ENCODE measurements around the gene A3GALT2.

Gene A3GALT2

DNA sequence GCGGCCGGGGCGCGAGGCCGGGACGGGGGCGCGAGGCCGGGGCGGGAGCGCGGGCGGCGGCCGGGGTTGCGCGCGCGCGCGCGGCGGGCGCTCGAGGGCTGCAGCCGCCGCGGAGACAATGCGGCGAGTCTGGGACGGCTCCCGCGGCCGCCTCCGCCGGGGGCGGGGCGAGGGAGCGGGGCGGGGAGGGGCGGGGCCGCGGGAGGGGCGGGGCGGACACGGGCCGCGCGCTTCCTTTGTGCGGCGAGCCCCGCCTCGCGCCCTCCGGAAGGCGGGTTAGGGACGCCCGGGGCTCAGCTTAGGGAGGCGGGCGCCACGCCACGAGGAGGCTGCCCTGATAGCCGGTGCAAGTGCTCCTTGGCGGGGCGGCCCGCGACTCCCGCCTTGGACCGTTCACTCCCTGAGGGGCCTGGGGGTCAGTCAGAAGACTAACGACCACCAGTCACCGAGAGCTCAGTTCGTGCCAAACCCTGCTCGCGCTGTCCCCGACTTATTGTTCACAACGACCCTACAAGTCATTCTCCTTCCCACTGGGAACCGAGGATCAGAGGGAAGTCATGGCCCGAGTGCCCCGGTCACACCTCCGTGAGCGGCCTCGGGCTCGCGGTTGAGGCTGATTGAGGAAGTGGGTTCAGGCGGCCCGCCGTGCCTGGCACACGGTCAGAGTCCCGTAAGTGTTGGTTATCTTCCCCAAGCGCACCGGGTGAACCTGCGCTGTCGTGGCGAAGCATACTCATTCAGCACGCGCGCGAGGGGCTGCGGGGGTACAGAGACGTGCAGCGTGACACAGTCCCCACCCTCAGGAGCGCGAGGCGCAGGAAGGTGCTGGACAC, 29.1 kb upstream of the A3GALT2 start:
- DNase-seq, result peak; percentile 87 to 90 (median 90)

DNA sequence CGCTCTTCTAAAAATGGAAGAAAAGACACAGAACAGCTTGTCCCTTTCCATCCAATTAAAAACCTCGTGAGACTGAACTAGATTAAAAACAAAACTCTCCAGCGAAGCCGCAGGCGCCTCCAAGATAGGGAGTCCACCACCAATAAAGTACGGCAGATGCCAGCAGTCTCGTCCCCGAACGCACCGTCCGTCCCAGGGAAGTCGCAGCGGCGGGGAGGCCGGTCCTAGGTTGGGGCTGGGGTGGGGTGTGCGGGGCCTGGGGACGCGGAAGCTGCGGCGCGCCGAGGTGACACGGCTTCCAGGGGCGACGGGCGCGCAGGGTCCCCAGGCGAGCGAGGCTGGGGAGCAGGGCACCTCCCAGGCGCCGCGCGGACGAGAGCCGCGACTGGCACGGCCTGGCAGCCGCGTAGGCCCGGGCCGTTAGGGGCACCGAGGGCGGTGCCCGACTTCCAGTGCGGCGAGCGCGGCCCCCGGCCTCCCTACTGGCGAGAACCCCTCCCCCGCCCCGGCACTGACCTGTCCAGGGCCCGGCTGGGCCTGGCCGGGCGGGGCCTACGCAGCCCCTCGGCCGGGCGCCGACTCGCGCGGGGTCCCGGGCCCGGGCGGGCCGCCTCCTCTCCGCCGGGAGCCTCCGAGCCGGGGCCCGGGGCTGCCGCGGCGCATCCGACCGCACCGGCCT, 28.3 kb upstream of the A3GALT2 start:
- DNase-seq, result peak in 2 of 3 experiments; percentile 69 to 73

DNA sequence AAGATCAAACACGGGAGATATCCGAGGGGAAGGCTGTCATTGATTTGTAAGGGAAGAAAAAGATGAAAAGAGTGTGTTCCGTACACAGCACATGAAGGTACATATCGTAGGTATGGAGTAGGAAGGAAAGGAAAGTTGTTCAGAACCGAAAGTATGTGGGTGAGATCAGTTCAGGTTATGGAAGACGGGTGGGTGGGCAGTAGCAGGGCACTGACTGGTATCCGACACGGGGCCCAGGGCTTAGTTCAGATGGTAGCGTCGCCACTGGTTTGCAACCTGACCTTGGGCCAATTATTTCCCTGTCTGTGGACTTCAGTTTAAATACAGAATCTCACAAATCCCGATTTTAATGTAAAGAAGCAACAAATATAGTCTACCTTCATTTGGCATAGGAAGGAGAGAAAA, 27.8 kb upstream of the A3GALT2 start:
- DNase-seq, result peak in 1 of 3 experiments; percentile 19

DNA sequence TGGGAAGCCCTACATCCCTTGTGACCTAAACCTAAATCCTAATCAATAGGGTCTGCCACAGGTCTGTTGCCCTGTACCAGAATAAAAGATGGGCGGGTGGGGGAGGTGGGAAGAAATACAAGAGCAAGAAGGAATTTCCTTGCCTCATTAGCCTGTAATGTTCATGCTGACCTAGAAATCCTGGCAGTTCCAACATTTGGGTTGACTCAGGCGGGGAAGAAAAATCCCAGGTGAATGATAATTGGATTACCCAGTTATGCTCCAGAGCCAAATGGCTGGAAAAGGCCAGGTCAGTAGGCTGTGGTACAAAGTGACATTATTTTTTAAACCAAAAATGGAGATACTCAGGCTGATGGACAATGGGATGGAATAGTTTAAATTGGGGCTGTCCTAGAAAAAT, 27.3 kb upstream of the A3GALT2 start:
- DNase-seq, result no peak

DNA sequence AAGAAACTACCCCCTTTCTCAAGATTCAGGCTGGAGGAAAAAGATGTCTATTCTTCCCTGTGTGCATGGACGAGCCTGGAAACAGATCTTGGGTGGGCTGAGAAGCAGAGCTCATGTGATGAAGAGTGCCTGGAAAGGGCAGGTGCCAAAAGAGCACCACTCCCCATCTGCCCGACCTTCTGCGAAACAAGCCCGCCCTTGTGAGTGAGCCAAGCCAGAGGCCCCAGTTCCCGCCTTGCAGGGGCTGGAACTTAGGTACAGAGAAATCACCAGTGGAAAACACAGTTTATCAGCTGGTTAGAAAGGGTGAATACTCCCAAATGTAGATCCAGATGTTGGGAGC, 26.7 kb upstream of the A3GALT2 start:
- DNase-seq, result peak in 1 of 3 experiments; percentile 28

DNA sequence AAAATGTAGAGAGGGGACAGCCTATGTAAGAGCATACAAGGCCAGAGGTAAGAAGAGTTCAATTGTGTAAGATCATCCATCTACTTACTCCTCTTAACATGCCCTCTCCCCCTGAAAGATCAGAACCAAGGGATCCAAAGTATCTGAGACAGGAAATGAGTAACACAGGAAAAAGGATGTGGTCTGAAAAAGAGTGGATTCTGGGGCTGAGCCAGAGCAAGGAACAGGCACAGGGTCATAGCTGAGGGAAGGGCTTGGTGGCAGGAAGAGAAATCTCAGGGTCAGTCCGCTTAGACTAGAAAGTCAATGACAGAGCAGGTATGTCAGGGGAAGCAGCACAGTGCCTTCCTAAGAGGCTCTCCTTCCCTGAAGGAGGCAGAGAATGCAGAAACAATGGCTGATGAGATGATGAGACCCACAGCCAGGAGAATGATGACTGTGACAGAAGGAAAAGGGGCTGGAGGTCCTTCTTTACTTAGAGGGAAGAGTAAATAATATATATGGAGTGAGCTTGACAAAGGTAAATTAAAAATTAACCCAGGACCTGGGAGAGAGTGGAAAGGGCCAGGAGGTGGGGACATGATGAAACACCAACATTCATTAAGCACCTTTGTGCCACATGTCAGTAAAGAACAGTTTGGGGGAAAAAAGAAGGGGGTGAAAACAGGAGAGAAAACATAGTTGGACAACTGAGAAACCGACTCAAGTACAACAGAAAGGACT, 26.2 kb upstream of the A3GALT2 start:
- peak in 2 of 3 experiments; percentile 22 to 28 for DNase-seq

DNA sequence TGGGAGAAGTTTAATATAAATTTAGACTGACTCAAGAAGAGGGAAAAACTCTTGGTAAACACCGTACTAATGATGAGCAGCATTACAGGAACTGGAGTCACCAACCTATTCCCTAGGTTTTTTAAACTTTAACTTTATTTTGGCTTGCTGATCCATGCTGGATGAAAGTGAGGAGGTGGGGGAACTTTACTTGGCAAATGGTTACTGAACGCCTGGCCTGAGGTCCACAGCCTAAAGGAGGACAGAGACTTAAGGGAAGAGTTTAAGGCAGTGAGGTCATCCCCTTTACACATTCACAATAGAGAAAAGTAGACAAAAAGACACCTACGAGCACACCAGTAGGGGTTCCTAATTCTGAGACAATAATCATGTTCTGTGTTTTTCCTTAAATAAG, 25.6 kb upstream of the A3GALT2 start:
- DNase-seq, result no peak

DNA sequence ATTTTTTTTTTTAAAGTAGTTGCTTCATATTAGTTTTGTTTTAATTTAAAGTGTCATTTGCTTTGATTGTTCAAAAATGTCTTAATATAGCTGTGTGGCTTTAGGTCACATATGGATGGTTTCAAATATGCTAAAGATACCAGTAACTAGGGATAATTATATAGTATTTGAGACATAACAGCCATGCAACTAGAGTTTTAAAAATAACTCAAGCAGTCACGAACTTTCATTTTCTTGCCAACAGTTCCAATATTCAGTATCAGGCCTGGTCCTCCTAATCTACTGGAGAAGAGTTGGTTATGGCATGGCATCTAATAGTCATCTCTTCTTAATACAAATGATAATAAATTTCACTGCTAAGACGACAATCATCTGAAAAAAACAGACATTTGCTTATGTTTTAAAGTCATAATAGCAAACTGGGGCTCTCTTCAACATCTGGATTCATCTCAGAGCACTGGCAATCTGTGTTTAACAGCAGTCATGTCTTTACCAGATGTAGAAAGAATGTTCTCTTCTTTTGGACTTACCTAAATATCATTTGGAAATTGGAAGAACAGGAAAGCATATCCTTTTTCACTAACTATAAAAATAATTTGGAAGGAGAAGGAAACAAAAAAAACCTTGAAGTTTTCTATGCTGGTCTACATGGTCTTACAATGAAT, 24.1 kb upstream of the A3GALT2 start:
- DNase-seq, result no peak

DNA sequence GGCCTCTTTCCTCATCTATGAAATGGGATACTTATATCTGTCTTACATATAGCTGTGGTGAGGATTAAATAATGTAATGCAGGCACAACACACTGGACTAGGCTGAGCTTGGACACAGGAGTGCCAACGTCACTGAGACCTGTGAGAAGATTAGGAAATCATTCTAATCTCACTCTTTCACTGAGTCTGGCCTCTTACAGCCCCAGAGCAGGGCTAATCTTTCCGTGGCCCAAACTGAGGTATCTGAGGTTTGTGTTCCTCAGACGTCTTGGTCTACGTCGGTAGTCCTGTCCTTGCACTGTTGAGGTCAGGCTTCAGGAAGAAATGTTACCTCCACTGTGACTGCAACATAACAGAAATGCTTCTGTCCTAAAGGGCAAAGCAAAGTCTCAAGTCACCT, 22.6 kb upstream of the A3GALT2 start:
- no peak for DNase-seq

DNA sequence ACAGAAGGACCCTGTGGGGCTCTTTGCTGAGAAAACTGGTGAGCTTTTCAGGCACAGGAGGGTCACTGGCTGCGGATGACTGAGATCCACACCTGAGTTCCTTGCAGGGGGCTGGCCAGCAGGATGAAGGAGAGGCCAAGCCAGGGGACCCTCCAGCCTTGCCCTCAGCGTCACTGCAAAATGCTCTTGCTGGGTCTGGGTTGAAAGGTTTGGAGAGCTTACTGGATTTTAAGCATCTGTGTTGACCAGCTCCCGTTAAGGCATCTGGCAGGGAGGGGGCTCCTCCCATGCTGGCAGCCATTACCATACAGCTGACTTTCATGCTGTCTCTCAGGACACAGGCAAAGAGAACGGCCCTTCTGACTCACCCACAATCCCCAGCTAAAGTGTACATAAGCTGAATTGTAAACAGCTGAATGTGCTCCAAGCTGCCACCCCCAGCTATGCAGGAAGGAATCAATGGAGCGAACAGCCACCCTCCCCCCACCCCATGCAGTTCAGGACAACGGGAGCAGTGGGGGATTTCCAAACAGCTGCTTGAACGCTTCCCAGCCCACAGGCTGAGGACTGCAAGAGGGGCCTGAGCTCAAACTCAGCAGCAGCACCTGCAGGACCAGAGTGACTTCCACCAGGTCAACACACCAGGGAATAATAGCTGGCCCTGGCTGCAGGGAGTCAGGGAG, 21.3 kb upstream of the A3GALT2 start:
- DNase-seq, result peak; percentile 90 to 99 (median 93)

DNA sequence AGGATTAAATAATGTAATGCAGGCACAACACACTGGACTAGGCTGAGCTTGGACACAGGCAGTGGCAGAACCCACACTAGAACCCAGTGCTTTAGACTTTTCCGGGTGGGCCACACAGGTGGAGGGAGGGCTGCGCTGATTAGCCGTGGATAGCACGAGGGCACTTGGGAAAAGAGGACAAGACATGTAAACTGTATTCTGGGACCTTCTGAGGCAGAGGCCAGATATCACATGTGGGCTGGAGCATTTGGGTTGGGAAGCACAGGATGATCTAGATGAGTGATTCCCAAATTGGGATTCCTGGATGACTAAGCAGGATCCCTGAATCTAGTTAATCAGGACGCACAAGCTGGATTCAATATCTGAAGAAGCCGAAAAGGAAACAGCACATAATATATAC, 20.3 kb upstream of the A3GALT2 start:
- no peak for DNase-seq

DNA sequence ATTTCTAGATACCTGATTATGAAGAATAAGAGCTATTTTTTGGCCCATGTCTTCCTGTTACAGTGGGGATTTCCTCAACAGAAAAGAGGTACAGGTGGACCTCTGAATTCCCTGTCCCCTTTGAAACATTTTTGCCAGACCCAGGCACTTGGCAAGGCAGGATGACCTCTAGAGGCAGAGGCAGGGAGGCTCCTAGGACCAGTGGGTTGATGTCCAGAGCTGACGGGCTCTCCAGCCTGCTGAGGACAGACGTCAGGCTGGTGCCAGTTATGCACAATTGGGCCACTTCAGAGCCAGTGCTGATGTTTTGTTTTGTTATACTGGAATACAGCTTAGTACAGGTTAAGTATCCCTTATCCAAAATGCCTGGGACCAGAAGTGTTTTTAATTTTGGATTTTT, 18.5 kb upstream of the A3GALT2 start:
- DNase-seq, result no peak

DNA sequence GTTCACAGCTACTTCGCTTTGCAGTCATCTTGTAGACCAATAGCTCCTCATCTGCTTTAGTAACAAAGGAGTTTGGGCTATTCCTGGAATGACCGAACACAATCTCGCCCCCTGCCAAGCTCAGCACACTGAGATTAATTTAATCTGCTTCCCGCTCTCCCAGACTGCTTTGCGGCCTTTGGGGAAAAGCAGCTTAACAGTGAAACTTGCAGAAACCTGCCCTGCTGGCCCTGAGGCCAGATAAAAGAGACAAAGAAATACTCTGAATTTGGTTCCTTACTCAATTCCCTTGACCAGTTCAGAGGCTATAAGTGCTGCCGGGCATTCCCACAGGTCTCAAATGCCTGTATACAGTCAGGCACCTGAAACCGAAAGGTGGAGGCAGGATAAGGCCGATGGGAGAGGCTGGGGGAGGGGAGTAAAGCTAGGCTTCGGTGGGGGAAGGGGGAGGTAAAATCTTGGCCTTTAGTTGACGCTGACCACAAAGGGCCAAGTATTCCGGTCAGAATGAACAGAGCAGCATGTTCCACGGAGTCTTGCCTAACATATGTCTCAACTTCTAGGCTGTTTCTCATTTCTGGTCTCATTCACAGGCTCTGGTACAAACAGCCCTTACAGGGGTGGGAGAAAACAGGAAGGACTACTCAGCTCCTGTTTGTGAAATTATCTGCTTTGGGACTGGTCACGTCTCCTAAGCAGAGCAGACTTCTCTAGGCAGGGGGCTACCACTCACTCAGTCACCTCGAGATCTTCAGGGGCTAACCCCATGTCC, 17.7 kb upstream of the A3GALT2 start:
- peak in 2 of 3 experiments; percentile 31 to 49 for DNase-seq

DNA sequence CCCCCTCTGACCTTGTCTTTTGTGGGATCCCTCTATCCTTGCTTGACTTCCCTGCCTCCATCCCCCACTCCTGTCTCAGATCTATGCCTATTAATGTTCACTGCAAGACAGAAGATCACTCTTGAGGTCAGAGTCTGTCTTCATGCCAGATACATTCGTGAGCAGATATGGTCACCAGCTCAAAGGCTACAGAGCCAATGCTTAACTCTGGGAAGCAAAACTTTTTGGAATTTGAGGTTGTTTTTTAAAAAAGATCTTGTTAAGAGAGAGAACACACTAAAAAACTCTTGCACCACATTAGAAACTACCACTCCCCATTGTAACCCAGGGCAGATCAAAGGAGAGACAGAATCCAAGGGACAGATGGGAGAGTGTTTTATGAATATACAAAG, 17.1 kb upstream of the A3GALT2 start:
- DNase-seq, result no peak

DNA sequence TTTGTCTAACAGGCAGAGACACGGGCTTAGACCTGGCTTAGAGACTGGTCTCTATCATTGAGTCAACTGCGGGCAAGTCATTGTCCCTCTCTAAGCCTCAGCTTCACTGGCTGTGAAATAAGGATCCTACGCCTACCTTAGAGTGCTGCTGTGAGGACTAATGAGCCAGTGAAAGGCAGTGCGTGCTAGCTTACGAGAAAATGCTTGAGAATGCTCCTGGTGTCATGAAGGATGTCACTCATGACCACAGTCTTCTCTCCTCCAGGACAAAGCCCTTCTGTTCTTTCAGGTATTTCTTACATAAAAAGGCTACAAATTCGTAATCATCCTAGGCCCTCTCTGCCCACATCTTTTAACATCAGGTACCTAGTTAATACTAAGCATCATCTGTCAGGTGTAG, 16.5 kb upstream of the A3GALT2 start:
- no peak for DNase-seq

DNA sequence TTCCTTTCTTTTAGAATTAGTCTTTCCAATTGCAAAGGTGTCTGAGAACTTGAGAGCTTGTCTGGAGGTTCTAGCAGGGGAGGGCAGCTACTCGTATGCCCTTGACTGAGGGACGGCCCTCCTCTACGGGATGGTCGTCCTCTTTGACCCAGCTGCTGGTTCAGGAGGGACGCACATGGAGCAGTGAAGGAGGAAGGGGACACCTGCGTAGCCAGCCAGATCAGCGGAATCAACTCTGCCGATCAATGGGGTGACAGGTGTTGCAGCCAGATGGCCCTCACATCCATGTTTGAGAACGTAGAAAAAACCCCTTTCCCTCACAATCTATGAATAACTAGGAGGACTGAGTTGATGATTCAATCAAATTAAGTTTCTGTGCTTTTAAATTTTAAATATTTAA, 15.7 kb upstream of the A3GALT2 start:
- DNase-seq, result peak in 2 of 3 experiments; percentile 10 to 58

DNA sequence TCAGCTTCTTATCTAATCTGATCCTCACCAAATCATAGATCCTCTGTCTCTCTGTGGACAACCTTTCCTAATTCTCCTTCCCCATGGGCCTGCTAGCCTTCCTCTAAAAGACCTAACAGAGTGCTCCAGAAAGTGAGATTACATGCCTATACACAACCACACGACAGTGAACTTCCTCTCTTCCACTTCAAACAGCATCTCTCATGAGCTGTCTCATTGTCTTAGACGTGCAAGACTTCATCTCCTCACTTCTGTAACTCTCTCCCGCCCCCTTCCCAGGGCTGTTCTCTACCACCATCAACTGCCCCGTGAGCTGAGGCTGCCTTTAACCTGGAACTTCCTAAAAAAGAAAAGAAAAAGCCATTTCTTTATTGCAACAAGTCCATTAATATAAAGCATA, 14.1 kb upstream of the A3GALT2 start:
- no peak for DNase-seq

DNA sequence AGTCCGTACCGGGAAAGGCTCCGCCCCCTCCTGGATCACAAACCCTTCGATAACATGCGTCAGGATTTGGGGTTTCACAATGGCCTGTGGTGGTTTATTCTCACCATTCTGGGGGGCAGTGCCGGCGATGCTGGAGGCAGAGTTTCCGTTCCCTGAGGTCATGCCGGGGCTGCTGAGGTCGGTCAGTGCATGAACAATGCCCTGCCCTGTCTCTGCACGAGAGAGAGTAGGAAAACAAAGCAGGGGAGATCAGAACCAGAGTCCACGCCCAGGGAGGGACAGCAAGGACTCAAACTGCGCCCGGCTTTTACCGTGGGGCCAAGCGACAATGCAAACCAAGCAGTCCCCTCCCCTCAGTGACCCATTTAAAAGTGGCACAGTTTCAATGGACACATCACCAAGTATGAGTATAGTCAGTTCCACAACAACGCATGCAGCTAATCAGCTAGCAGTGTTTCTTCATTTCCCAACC, 13.2 kb upstream of the A3GALT2 start:
- no peak for DNase-seq

DNA sequence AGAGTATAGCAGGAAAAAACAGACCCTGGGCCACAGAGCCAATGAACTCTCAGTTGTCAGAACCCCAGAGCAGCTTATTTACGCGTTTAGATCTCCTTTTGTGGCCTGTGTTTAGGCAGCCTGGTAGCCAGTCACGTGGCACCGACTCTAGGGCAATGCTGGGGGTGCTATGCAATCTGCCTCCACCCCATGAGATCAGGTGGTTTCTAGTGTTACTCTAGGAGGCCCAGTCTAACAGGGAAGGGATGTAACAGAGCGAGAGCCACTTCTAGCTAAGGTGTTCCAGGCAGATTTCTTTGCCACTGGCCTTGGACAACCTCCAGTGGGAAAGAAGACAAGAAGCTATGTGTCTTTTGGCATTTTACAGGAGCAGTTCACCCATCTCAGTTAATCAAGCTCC, 12.0 kb upstream of the A3GALT2 start:
- DNase-seq, result no peak

DNA sequence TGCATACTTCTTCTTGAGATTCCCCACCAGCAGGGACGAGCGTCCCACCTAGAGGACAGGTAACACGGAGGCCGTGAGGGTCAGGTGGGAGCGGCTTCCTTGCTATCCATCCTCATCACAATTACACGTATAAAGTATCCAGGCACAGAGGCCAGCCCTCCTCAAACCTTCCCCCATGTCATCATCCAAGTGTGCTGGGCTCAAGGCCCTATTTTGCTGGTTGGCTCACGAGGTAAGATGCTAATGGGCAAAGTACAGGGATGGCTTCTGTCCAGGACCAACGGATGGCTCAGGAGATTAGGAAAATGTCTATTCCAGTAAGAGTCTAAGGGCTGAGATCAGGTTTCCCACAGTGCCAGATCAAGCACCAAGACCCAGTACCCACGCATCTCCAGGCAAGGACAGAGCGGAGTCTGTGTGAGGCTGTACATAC, 11.5 kb upstream of the A3GALT2 start:
- DNase-seq, result no peak

Measured in NCI-H1417 (cell line).